Stomach (tissue), 9 donors: ENCODE data around the gene RIMKLA. TPM values are rescaled to one million over a fixed set of nuclear protein-coding genes. Genes with fewer than 3 reads are reported as not detected.

Experiments
- DNase-seq, 2 donors: peaks; one replicate each; pipeline versions ENCODE4 v3.0.0 to v3.0.0-alpha.2; 2013 to 2019
- H3K27ac ChIP-seq, 5 donors: fragments of 200-600 bp in 4 of 5; sonication (generic) in 4 of 5; one replicate each; pipeline ENCODE4 v1.5.1; 2013 to 2019; ENCODE audit warnings: mild to moderate bottlenecking in 1 of 5, moderate library complexity in 1 of 5
- H3K27me3 ChIP-seq, 3 donors: fragments of 200-600 bp; sonication (generic); one replicate each; pipeline ENCODE4 v1.5.1; 2017 to 2019; ENCODE audit warnings: mixed run types in 1 of 3
- H3K36me3 ChIP-seq, 4 donors: fragments of 200-600 bp; sonication (generic); 1 replicate in 3 of 4; 2 replicates in 1 of 4; pipeline ENCODE4 v1.5.1; 2016 to 2019
- H3K4me1 ChIP-seq, 4 donors: fragments of 200-600 bp; sonication (generic); one replicate each; pipeline ENCODE4 v1.5.1; 2016 to 2019
- H3K4me3 ChIP-seq, 4 donors: fragments of 200-600 bp; sonication (generic) in 3 of 4; one replicate each; pipeline ENCODE4 v1.5.1; 2016 to 2019; ENCODE audit warnings: mild to moderate bottlenecking in 1 of 4
- H3K9me3 ChIP-seq, 4 donors: fragments of 200-600 bp; sonication (generic); one replicate each; pipeline ENCODE4 v1.5.1; 2016 to 2019
- EP300 ChIP-seq: sonication (generic); formaldehyde crosslinking; IDR thresholded peaks from one replicate; pipeline ENCODE4 v1.6.1; 2017; ENCODE audit warnings: antibody characterized with exemption
- POLR2A ChIP-seq, 4 donors: fragments of 450-650 bp; IDR thresholded peaks; one replicate each; pipeline ENCODE4 v1.6.1; 2016; ENCODE audit warnings: antibody characterized with exemption in 4 of 4, control low read depth in 2 of 4, mild to moderate bottlenecking in 1 of 4, moderate library complexity in 1 of 4
- POLR2AphosphoS5 ChIP-seq, 3 donors: sonication (generic); formaldehyde crosslinking; IDR thresholded peaks; one replicate each; pipeline ENCODE4 v1.6.1; 2016; ENCODE audit warnings: antibody characterized with exemption in 3 of 3
- WGBS, 5 donors: extraction: QIAGEN DNeasy Blood & Tissue Kit in 3 of 5; methylation state at CpG; one replicate each; pipeline versions ENCODE4 v1.1.5 to v1.1.7; 2013 to 2018; 5-methylcytosine and 5-hydroxymethylcytosine counted together
- intact Hi-C: fragments of 100-400 bp; cut with DNase I; formaldehyde crosslinking; loops from one replicate; pipeline ENCODE4 v1.15.1; 2023; ENCODE audit warnings: low total_unique reads
- polyA plus RNA-seq, 3 donors: library from polyadenylated mRNA; stranded (reverse); fragments of 200-250 nt; gene quantifications; one replicate each; pipeline ENCODE4 v1.2.3, GENCODE V29; 2013
- total RNA-seq, 5 donors: library from RNA; depleted of rRNA; stranded (reverse); fragments of >200 nt; gene quantifications; one replicate each; pipeline versions ENCODE4 v1.1.0 to v1.2.3, GENCODE V29; 2014 to 2016
- TF ChIP-seq, protein P1 (sequence below), 7 experiments: fragments of 450-650 bp in 4 of 7; fragments of 200-600 bp in 3 of 7; sonication (generic) in 3 of 7; IDR thresholded peaks; one replicate each; pipeline ENCODE4 v1.5.1; 2016 to 2019; ENCODE audit warnings: antibody characterized with exemption in 7 of 7, control low read depth in 2 of 7, mild to moderate bottlenecking in 1 of 7
- donor health status: healthy with polysubstance abuse.
- donor health status: Bipolar disorder and iron deficiency.
- donor health status: healthy.

The RIMKLA gene
- total and polyA plus RNA-seq, 8 donors, result 0.15 to 12.7 (median 0.56) TPM; not detected in 1

DNA sequence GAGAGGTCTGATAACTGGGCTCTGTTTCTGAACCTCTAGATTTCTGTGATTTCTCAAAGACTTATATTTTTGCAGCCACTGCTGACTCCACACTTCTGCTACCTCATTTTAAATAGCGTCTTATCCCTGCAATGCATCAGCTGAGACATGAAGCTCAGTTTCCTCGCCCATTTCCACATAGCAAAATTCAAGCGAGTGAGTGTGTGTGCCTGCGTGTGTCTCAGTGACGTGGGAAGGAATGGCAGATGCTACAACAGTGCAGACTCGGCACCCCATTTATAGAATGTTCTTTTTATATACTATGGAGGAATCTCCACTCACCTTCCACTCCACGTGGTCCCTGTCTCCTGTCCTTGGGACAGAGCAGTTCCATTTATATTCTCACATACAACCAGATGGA, 39.5 kb downstream of the RIMKLA start:
- WGBS, 5 donors, result 63 to 93% (median 84%) methylated on average over 7 of the region's 7 CpGs
- Histone ChIP-seq H3K4me3 (no peak overlapping the region), H3K36me3 (no peaks in the 10 kb centered on the region), H3K27ac (peak overlapping the region in 3 of 5 donors; percentile 54 to 88 (median 65)), H3K4me1 (peaks cover 7 to 37% (median 14%) of the 10 kb centered on the region in 4 donors), H3K27me3 (no peaks in the 10 kb centered on the region), H3K9me3 (no peaks in the 10 kb centered on the region)
- peak in 1 of 2 donors; percentile 63 for DNase-seq
- peak in 1 of 3 donors; percentile 70 for TF ChIP-seq POLR2AphosphoS5 (IDR thresholded peaks at IDR 0.05)
- TF ChIP-seq, protein P1, sequence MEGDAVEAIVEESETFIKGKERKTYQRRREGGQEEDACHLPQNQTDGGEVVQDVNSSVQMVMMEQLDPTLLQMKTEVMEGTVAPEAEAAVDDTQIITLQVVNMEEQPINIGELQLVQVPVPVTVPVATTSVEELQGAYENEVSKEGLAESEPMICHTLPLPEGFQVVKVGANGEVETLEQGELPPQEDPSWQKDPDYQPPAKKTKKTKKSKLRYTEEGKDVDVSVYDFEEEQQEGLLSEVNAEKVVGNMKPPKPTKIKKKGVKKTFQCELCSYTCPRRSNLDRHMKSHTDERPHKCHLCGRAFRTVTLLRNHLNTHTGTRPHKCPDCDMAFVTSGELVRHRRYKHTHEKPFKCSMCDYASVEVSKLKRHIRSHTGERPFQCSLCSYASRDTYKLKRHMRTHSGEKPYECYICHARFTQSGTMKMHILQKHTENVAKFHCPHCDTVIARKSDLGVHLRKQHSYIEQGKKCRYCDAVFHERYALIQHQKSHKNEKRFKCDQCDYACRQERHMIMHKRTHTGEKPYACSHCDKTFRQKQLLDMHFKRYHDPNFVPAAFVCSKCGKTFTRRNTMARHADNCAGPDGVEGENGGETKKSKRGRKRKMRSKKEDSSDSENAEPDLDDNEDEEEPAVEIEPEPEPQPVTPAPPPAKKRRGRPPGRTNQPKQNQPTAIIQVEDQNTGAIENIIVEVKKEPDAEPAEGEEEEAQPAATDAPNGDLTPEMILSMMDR (IDR thresholded peaks at IDR 0.05), result no peak
- intact Hi-C loops, result no loop called here

DNA sequence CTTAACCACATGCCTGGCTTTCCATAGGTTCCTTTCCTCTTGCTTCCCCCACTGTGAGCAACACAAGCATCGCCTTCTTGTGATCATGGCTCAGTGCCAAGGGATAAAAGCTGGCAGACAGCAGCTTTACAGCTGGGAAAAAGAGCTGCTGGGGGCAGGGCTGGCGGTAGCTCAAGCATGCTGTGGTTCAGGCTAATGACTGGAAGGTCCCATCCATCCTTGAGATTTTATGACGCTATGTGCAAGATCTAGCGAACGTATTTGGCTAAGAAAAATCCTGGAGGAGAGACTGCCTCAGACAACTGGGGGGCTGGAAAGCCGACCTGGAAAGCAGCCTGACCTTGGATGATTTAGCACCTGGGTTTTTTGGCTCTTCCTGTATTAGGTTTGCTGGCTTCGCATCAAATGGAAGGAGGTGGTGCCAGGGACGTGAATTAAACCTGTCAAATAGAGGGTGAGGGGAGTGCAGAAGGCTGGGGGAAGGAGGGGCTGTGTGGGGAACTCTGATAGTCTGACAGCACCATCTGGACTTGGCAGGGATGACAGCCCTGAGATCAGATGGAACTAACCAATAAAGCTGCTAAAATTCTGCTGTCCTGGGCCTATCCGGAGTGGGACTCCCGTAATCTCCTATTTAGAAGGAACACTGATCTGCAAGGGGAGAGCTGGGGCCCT, 40.5 kb downstream of the RIMKLA start:
- Histone ChIP-seq H3K27me3 (no peaks in the 10 kb centered on the region), H3K36me3 (no peaks in the 10 kb centered on the region), H3K4me3 (no peak overlapping the region), H3K9me3 (no peaks in the 10 kb centered on the region), H3K27ac (peak overlapping the region in 3 of 5 donors; percentile 54 to 88 (median 65)), H3K4me1 (peaks cover 7 to 37% (median 14%) of the 10 kb centered on the region in 4 donors)
- TF ChIP-seq, protein P1 (IDR thresholded peaks at IDR 0.05), result no peak
- TF ChIP-seq POLR2AphosphoS5 (IDR thresholded peaks at IDR 0.05) (peak; percentile 15 to 70 (median 49)), POLR2A (IDR thresholded peaks at IDR 0.05) (no peak), EP300 (peak; percentile 68)
- WGBS, 5 donors, result 24 to 40% (median 38%) methylated on average over 10 of the region's 10 CpGs
- intact Hi-C loops, result no loop called here
- peak in 1 of 2 donors; percentile 94 for DNase-seq

DNA sequence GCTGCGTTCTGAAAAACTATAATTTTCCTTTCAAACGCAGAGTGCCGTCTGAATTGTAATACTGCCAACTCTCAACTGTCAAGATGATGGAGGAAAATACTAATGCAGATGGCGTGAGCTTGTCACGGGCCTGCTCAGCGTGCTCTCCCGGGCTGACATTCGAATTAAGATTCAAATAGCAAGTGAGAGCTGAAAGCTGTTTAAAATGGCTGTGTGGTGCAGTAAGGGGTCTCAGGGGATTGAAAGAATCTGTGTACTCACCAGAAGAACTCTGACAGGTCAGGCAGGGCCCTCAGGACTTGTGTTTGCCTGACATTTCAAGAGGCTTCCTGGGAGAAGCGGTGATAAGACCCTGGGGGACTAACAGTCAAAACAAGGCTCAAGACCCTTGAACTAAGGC, 42.1 kb downstream of the RIMKLA start:
- DNase-seq, result peak in 1 of 2 donors; percentile 19
- intact Hi-C loops, result no loop called here
- 68 to 84% (median 74%) methylated on average over 9 of the region's 9 CpGs for WGBS, 5 donors
- peaks cover 7 to 37% (median 14%) of the 10 kb centered on the region in 4 donors for H3K4me1 ChIP-seq
- no peaks in the 10 kb centered on the region for H3K27me3 ChIP-seq
- no peaks in the 10 kb centered on the region for H3K9me3 ChIP-seq
- no peaks in the 10 kb centered on the region for H3K36me3 ChIP-seq
- H3K27ac ChIP-seq, result peak overlapping the region in 1 of 5 donors; percentile 88
- TF ChIP-seq, protein P1 (IDR thresholded peaks at IDR 0.05), result no peak
- TF ChIP-seq POLR2AphosphoS5 (IDR thresholded peaks at IDR 0.05), result no peak
- TF ChIP-seq EP300, result no peak
- TF ChIP-seq POLR2A (IDR thresholded peaks at IDR 0.05), result no peak
- no peak overlapping the region for H3K4me3 ChIP-seq

DNA sequence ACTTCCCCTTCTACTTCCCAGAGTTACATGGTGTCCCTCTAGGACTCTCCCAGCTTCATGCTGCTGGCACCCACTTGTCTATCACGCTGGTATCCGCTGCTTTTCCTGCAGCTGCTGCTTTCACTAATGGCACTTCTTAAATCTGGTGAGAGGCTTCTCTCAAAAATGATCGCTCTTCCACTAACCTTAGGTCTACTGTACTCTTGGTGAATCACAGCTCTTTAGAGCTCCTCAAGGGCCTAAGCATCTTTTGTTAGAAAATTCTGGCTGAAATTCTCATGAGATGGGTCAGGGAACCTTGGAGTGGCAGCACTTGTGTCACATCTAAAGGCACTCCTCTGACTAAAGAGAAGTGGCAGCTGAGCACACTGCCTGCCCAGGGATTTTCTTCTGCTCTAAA, 43.1 kb downstream of the RIMKLA start:
- no peak overlapping the region for H3K4me3 ChIP-seq
- H3K4me1 ChIP-seq, result peaks cover 7 to 37% (median 14%) of the 10 kb centered on the region in 4 donors
- H3K27me3 ChIP-seq, result no peaks in the 10 kb centered on the region
- H3K36me3 ChIP-seq, result no peaks in the 10 kb centered on the region
- DNase-seq, result no peak
- 80 to 94% (median 91%) methylated on average over 3 of the region's 3 CpGs for WGBS, 5 donors
- TF ChIP-seq, protein P1 (IDR thresholded peaks at IDR 0.05), result no peak
- TF ChIP-seq POLR2AphosphoS5 (IDR thresholded peaks at IDR 0.05) (no peak), POLR2A (IDR thresholded peaks at IDR 0.05) (no peak), EP300 (no peak)
- H3K9me3 ChIP-seq, result no peaks in the 10 kb centered on the region
- intact Hi-C loops, result no loop called here
- H3K27ac ChIP-seq, result no peak overlapping the region
